Keratinocyte (primary cell): Measurements from ENCODE around the gene UHMK1.

Experiments
- EZH2 ChIP-seq: IDR thresholded peaks from one replicate; pipeline ENCODE4 v1.6.1; 2012; ENCODE audit warnings: inconsistent platforms, mild to moderate bottlenecking, low read length, moderate library complexity
- TF ChIP-seq, protein P1 (sequence below), 3 experiments: IDR thresholded peaks in 1 of 3; conservative IDR thresholded peaks in 1 of 3; optimal IDR thresholded peaks in 1 of 3; 2 replicates in 2 of 3; 3 replicates in 1 of 3; pipeline versions ENCODE3 to v1.5.1; 2011; ENCODE audit warnings: low read length in 3 of 3, mild to moderate bottlenecking in 3 of 3, moderate library complexity in 2 of 3, control low read depth in 1 of 3, inconsistent platforms in 1 of 3; ENCODE audit not compliant: insufficient read depth in 2 of 3; ENCODE audit errors: extremely low read depth in 1 of 3

DNA sequence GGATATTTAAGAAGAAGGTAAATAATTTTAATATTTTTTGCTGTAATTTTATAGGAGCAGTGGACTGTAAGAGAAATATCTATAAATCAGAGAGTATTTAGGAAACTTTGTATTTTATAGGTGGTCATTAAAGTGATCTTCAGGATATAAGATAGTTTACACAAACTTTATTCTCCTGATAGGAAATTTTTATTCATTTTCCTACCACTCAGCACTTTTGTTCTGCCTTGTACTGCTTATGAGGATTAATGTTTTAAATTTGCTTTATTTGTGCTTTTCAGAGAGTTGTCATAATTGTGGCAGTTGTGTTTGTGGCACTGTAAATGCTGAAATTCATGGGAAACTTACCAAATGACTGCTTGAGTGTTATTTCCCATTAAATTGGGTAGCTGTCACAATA, 29.7 kb downstream of the UHMK1 start:
- TF ChIP-seq, protein P1, sequence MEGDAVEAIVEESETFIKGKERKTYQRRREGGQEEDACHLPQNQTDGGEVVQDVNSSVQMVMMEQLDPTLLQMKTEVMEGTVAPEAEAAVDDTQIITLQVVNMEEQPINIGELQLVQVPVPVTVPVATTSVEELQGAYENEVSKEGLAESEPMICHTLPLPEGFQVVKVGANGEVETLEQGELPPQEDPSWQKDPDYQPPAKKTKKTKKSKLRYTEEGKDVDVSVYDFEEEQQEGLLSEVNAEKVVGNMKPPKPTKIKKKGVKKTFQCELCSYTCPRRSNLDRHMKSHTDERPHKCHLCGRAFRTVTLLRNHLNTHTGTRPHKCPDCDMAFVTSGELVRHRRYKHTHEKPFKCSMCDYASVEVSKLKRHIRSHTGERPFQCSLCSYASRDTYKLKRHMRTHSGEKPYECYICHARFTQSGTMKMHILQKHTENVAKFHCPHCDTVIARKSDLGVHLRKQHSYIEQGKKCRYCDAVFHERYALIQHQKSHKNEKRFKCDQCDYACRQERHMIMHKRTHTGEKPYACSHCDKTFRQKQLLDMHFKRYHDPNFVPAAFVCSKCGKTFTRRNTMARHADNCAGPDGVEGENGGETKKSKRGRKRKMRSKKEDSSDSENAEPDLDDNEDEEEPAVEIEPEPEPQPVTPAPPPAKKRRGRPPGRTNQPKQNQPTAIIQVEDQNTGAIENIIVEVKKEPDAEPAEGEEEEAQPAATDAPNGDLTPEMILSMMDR (optimal IDR thresholded peaks at IDR 0.05 in 1 of 3, IDR thresholded peaks at IDR 0.05 in 1 of 3, conservative IDR thresholded peaks at IDR 0.05 in 1 of 3; ENCODE audit: extremely low read depth in 1 of 3, insufficient read depth in 2 of 3, low read length in 3 of 3), result no peak
- no peak for TF ChIP-seq EZH2
